Measurements from ENCODE around the gene NFAT5.

DNA sequence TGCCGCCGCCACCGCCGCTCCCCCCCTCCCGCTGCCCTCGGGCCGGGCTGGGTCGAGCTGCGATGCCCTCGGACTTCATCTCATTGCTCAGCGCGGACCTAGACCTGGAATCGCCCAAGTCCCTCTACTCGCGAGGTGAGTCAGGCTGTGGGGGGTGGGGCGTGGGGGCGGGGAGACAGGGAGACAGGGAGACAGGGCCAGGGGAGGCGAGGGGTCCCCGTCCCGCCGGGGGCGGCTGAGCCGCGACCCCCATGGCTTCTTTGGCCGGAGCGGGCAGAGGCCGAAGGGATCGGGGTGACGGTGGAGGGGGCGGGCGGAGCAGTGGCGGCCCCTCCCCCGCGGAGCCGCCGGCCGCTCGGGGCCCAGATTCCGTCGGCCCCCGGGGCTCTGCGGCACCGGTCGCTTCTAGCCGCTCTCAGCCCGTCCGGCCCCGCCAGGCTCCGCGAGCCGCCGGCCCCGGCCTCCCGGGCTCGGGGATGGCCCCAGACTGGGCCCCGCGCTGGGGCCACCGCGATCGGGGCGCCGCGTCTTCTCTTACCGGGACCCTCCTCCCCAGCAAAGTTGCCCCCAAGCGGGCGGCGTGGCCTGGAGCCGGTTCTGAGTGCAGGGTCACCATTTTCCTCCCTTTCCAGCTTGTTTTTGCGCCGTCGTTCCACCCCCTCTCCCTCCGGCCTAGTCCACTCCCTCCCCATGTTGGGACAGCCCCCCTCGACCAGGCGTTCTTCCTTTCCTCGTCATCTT, 644 bp downstream of the NFAT5 start:
- TF ChIP-seq, protein P1, sequence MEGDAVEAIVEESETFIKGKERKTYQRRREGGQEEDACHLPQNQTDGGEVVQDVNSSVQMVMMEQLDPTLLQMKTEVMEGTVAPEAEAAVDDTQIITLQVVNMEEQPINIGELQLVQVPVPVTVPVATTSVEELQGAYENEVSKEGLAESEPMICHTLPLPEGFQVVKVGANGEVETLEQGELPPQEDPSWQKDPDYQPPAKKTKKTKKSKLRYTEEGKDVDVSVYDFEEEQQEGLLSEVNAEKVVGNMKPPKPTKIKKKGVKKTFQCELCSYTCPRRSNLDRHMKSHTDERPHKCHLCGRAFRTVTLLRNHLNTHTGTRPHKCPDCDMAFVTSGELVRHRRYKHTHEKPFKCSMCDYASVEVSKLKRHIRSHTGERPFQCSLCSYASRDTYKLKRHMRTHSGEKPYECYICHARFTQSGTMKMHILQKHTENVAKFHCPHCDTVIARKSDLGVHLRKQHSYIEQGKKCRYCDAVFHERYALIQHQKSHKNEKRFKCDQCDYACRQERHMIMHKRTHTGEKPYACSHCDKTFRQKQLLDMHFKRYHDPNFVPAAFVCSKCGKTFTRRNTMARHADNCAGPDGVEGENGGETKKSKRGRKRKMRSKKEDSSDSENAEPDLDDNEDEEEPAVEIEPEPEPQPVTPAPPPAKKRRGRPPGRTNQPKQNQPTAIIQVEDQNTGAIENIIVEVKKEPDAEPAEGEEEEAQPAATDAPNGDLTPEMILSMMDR (IDR thresholded peaks at IDR 0.05), result no peak
- no peak for TF ChIP-seq EZH2 (IDR thresholded peaks at IDR 0.05)

Data from neural progenitor cell (in vitro differentiated cells).